IMR-90 (cell line): ENCODE measurements around the gene MAP7. TPM values are rescaled to one million over a fixed set of nuclear protein-coding genes. Genes with fewer than 3 reads are reported as not detected.

Source experiments
- ATAC-seq: fragments of 200-7000 bp; cut with Tn5 transposase; 2 replicates; pipeline ENCODE4 v1.9.1; 2020; ENCODE audit warnings: low read depth, mild to moderate bottlenecking, moderate library complexity
- BruUV-seq: library from RNA; stranded (reverse); fragments of 400-500 nt; replicated peaks from 2 replicates; lab custom pipeline; 2021; lab: Mats Ljungman, UMichigan
- CTCF ChIA-PET: fragments of 300-600 bp; formaldehyde crosslinking; extraction: SDS; loops from one replicate; lab custom pipeline; 2021; ENCODE audit warnings: antibody characterized with exemption; lab: Yijun Ruan, JAX
- POLR2A ChIA-PET: fragments of 300-600 bp; sonication (Branson Sonifier 250); formaldehyde crosslinking; loops from one replicate; lab custom pipeline; 2022; ENCODE audit warnings: antibody characterized with exemption; ENCODE audit not compliant: unreplicated experiment; lab: Charles Lee
- DNase-seq: peaks from one replicate; pipeline ENCODE4 v3.0.0; 2013
- H2AFZ ChIP-seq: replicated peaks from 2 replicates; pipeline ENCODE3; 2013; ENCODE audit warnings: low read length, mild to moderate bottlenecking; ENCODE audit not compliant: poor library complexity
- H2AK5ac ChIP-seq: 2 replicates; pipeline ENCODE4 v1.6.1; 2013; ENCODE audit warnings: low read depth, low read length, inconsistent platforms
- H2AK9ac ChIP-seq: replicated peaks from 2 replicates; pipeline ENCODE3; 2013; ENCODE audit warnings: mild to moderate bottlenecking, low read depth, low read length, moderate library complexity; ENCODE audit not compliant: poor library complexity
- H2BK120ac ChIP-seq: 2 replicates; pipeline ENCODE4 v1.6.1; 2013; ENCODE audit warnings: low read depth, low read length, inconsistent platforms
- H2BK15ac ChIP-seq: 3 replicates; pipeline ENCODE4 v1.6.1; 2013; ENCODE audit warnings: low read depth, low read length, inconsistent platforms
- H2BK20ac ChIP-seq: 2 replicates; pipeline ENCODE4 v1.6.1; 2013; ENCODE audit warnings: low read depth, mild to moderate bottlenecking, inconsistent platforms, low read length, moderate library complexity
- H2BK5ac ChIP-seq: 2 replicates; pipeline ENCODE4 v1.6.1; 2013; ENCODE audit warnings: mild to moderate bottlenecking, low read depth, low read length, inconsistent platforms; ENCODE audit not compliant: poor library complexity, severe bottlenecking
- H3K14ac ChIP-seq: replicated peaks from 2 replicates; pipeline ENCODE4 v1.6.1; 2013; ENCODE audit warnings: low read depth, low read length, inconsistent platforms
- H3K18ac ChIP-seq: 2 replicates; pipeline ENCODE4 v1.6.1; 2013; ENCODE audit warnings: low read depth, low read length, control low read depth
- H3K23ac ChIP-seq: 2 replicates; pipeline ENCODE4 v1.6.1; 2013; ENCODE audit warnings: low read depth, low read length, inconsistent platforms
- H3K27ac ChIP-seq: 2 replicates; pipeline ENCODE4 v1.5.1; 2013; ENCODE audit warnings: mild to moderate bottlenecking, control low read depth, low read length; ENCODE audit not compliant: insufficient read depth
- H3K27me3 ChIP-seq: 2 replicates; pipeline ENCODE4 v1.6.1; 2013; ENCODE audit warnings: low read length; ENCODE audit not compliant: control insufficient read depth, insufficient read depth
- H3K36me3 ChIP-seq: 2 replicates; pipeline ENCODE4 v1.6.1; 2013; ENCODE audit warnings: low read length, mixed read lengths; ENCODE audit not compliant: control insufficient read depth, insufficient read depth
- H3K4ac ChIP-seq: 2 replicates; pipeline ENCODE4 v1.6.1; 2013; ENCODE audit warnings: low read depth, low read length, inconsistent platforms
- H3K4me1 ChIP-seq: 2 replicates; pipeline ENCODE4 v1.6.1; 2013; ENCODE audit warnings: low read length, mixed read lengths; ENCODE audit not compliant: control insufficient read depth, insufficient read depth
- H3K4me2 ChIP-seq: 2 replicates; pipeline ENCODE4 v1.6.1; 2013; ENCODE audit warnings: low read depth, mild to moderate bottlenecking, control low read depth, low read length, moderate library complexity
- H3K4me3 ChIP-seq: 2 replicates; pipeline ENCODE4 v1.5.1; 2013; ENCODE audit warnings: low read depth, mild to moderate bottlenecking, control low read depth, low read length, moderate library complexity; ENCODE audit not compliant: insufficient read depth
- H3K56ac ChIP-seq: 2 replicates; pipeline ENCODE4 v1.6.1; 2013; ENCODE audit warnings: low read length, inconsistent platforms; ENCODE audit not compliant: insufficient read depth; ENCODE audit errors: extremely low read depth
- H3K79me1 ChIP-seq, 2 experiments: 2 replicates each; pipeline ENCODE4 v1.6.1; 2013; ENCODE audit warnings: low read length in 2 of 2, inconsistent platforms in 1 of 2, low read depth in 1 of 2
- H3K9ac ChIP-seq: 2 replicates; pipeline ENCODE4 v1.6.1; 2013; ENCODE audit warnings: low read depth, low read length, control low read depth
- H3K9me1 ChIP-seq: 2 replicates; pipeline ENCODE4 v1.6.1; 2013; ENCODE audit warnings: low read length, inconsistent platforms; ENCODE audit not compliant: insufficient read depth
- H3K9me3 ChIP-seq: 2 replicates; pipeline ENCODE4 v1.6.1; 2013; ENCODE audit warnings: low read length; ENCODE audit not compliant: control insufficient read depth, insufficient read depth
- H4K20me1 ChIP-seq: 2 replicates; pipeline ENCODE4 v1.6.1; 2013; ENCODE audit warnings: low read length, inconsistent platforms; ENCODE audit not compliant: insufficient read depth
- H4K5ac ChIP-seq: 2 replicates; pipeline ENCODE4 v1.6.1; 2013; ENCODE audit warnings: mild to moderate bottlenecking, low read depth, low read length, control low read depth
- H4K8ac ChIP-seq, 2 experiments: 2 replicates each; pipeline ENCODE4 v1.6.1; 2013; ENCODE audit warnings: low read depth in 2 of 2, low read length in 2 of 2, control low read depth in 1 of 2, inconsistent platforms in 1 of 2
- H4K91ac ChIP-seq: 2 replicates; pipeline ENCODE4 v1.6.1; 2013; ENCODE audit warnings: low read depth, low read length, inconsistent platforms; ENCODE audit not compliant: insufficient read depth
- BHLHE40 ChIP-seq: fragments of 150-350 bp; IDR thresholded peaks from 2 replicates; pipeline ENCODE4 v1.6.1; 2016; ENCODE audit warnings: mild to moderate bottlenecking, low read depth, low read length
- CEBPB ChIP-seq: IDR thresholded peaks from 2 replicates; pipeline ENCODE4 v1.6.1; 2012; ENCODE audit warnings: low read depth, low read length, improper control_type of control experiment
- CHD1 ChIP-seq: IDR thresholded peaks from 2 replicates; pipeline ENCODE4 v1.6.1; 2012; ENCODE audit warnings: low read depth, low read length, improper control_type of control experiment
- FOS ChIP-seq: fragments of 150-350 bp; IDR thresholded peaks from 2 replicates; pipeline ENCODE4 v1.6.1; 2016; ENCODE audit warnings: low read depth, low read length
- MAFK ChIP-seq: IDR thresholded peaks from 2 replicates; pipeline ENCODE4 v1.6.1; 2012; ENCODE audit warnings: low read depth, low read length, improper control_type of control experiment
- MAZ ChIP-seq: IDR thresholded peaks from 2 replicates; pipeline ENCODE4 v1.6.1; 2012; ENCODE audit warnings: low read depth, mild to moderate bottlenecking, low read length, improper control_type of control experiment, moderate library complexity, borderline replicate concordance
- MXI1 ChIP-seq: IDR thresholded peaks from 2 replicates; pipeline ENCODE4 v1.6.1; 2012; ENCODE audit warnings: low read depth, mild to moderate bottlenecking, low read length, moderate library complexity, borderline replicate concordance
- NFE2L2 ChIP-seq: fragments of 150-350 bp; IDR thresholded peaks from 2 replicates; pipeline ENCODE4 v1.6.1; 2016; ENCODE audit warnings: low read depth, mild to moderate bottlenecking, low read length
- POLR2A ChIP-seq: IDR thresholded peaks from 2 replicates; pipeline ENCODE4 v1.6.1; 2012; ENCODE audit warnings: mild to moderate bottlenecking, low read depth, low read length
- RAD21 ChIP-seq: IDR thresholded peaks from 2 replicates; pipeline ENCODE4 v1.6.1; 2012; ENCODE audit warnings: low read length, improper control_type of control experiment
- RCOR1 ChIP-seq: IDR thresholded peaks from 2 replicates; pipeline ENCODE4 v1.6.1; 2012; ENCODE audit warnings: mild to moderate bottlenecking, low read length, improper control_type of control experiment; ENCODE audit not compliant: insufficient replicate concordance
- RFX5 ChIP-seq: IDR thresholded peaks from 2 replicates; pipeline ENCODE4 v1.8.0; 2012; ENCODE audit warnings: low read depth, mild to moderate bottlenecking, low read length, moderate library complexity
- SMC3 ChIP-seq: fragments of 150-350 bp; IDR thresholded peaks from 2 replicates; pipeline ENCODE4 v1.6.1; 2016; ENCODE audit warnings: low read depth, mild to moderate bottlenecking, antibody characterized with exemption, low read length, moderate library complexity
- WGBS, 2 experiments: methylation state at CpG; one replicate each; pipeline versions ENCODE4 v1.1.5 to v1.1.7; 2013; ENCODE audit warnings: missing lambda C conversion rate in 2 of 2; ENCODE audit not compliant: insufficient read length in 1 of 2; ENCODE audit errors: extremely low coverage in 2 of 2; 5-methylcytosine and 5-hydroxymethylcytosine counted together
- dilution Hi-C: fragments of 300-500 bp; cut with HindIII; formaldehyde crosslinking; loops from one replicate; pipeline ENCODE4 v1.14.3; 2018; ENCODE audit warnings: low sequenced_read_pairs; ENCODE audit not compliant: unreplicated experiment
- in situ Hi-C: fragments of 300-500 bp; cut with MboI; formaldehyde crosslinking; loops from 3 replicates; pipeline ENCODE4 v1.14.3; 2019; ENCODE audit warnings: low sequenced_read_pairs, inconsistent platforms, mixed read lengths
- intact Hi-C: fragments of 100-400 bp; cut with micrococcal nuclease; formaldehyde crosslinking; loops from 2 replicates; pipeline ENCODE4 v1.10.0; 2022
- polyA plus RNA-seq, 3 experiments: library from polyadenylated mRNA; depleted of rRNA; stranded (reverse); fragments of >200 nt; gene quantifications; 2 replicates each; pipeline ENCODE4 v1.2.3, GENCODE V29; 2012; ENCODE audit warnings: low replicate concordance in 1 of 3
- total RNA-seq: library from RNA; depleted of rRNA; stranded (reverse); fragments of >200 nt; gene quantifications from 2 replicates; pipeline ENCODE4 v1.2.3, GENCODE V29; 2012
- TF ChIP-seq, protein P1 (sequence below): fragments of 150-350 bp; IDR thresholded peaks from 2 replicates; pipeline ENCODE4 v1.6.1; 2016; ENCODE audit warnings: low read depth, mild to moderate bottlenecking, low read length, moderate library complexity, borderline replicate concordance
- TF ChIP-seq, protein P2 (sequence below): fragments of 150-350 bp; IDR thresholded peaks from 2 replicates; pipeline ENCODE4 v1.6.1; 2017; ENCODE audit warnings: mild to moderate bottlenecking, antibody characterized with exemption, low read length, low read depth
- TF ChIP-seq, protein P3 (sequence below): conservative IDR thresholded peaks from 2 replicates; pipeline ENCODE4 v1.5.1; 2012; ENCODE audit warnings: mild to moderate bottlenecking, low read depth, low read length, improper control_type of control experiment

MAP7 gene
- total and polyA plus RNA-seq, 2 of the 4 experiments (the other 2 are of a cell fraction), result 0.19 to 0.36 TPM

- H2AFZ ChIP-seq, result no peak overlapping the region
- DNase-seq, result no peak
- no peak overlapping the region for H2AK9ac ChIP-seq
- no TSS peak for BruUV-seq
- no peak overlapping the region for H3K4me2 ChIP-seq
- H3K4me1 ChIP-seq, result peaks cover 8% of the 10 kb centered on the region
- no peak overlapping the region for H4K91ac ChIP-seq
- no peak overlapping the region for H2BK15ac ChIP-seq
- no peak overlapping the region for H3K14ac ChIP-seq
- ChIA-PET POLR2A (no interaction called here), CTCF (no interaction called here)
- no peak overlapping the region for H4K5ac ChIP-seq
- H3K36me3 ChIP-seq, result no peaks in the 10 kb centered on the region
- no peaks in the 10 kb centered on the region for H3K27me3 ChIP-seq
- no peak overlapping the region for H2BK120ac ChIP-seq
- H4K8ac ChIP-seq, result no peak overlapping the region
- no peak overlapping the region for H3K4me3 ChIP-seq
- H3K9me1 ChIP-seq, result peaks cover 13% of the 10 kb centered on the region
- dilution Hi-C loops (no loop called here), intact Hi-C loops (no loop called here), in situ Hi-C loops (no loop called here)
- no peak overlapping the region for H3K56ac ChIP-seq
- H3K79me1 ChIP-seq, result no peaks in the 10 kb centered on the region
- no peak overlapping the region for H2AK5ac ChIP-seq
- H3K27ac ChIP-seq, result no peak overlapping the region
- no peaks in the 10 kb centered on the region for H4K20me1 ChIP-seq
- H3K4ac ChIP-seq, result no peak overlapping the region
- H3K9me3 ChIP-seq, result no peaks in the 10 kb centered on the region
- no peak overlapping the region for H3K18ac ChIP-seq
- H3K9ac ChIP-seq, result no peak overlapping the region
- H3K23ac ChIP-seq, result no peak overlapping the region
- no peak overlapping the region for H2BK20ac ChIP-seq
- ATAC-seq, result no peak
- WGBS, 2 experiments, result no CpG with 5 or more reads among the region's 3 CpGs
- H2BK5ac ChIP-seq, result no peak overlapping the region
- TF ChIP-seq NFE2L2 (no peak), RFX5 (no peak), RAD21 (no peak), RCOR1 (no peak), BHLHE40 (no peak), MAZ (no peak), CEBPB (no peak), MXI1 (no peak), POLR2A (no peak), SMC3 (no peak), CHD1 (no peak), MAFK (no peak), FOS (no peak)
- TF ChIP-seq, protein P1, sequence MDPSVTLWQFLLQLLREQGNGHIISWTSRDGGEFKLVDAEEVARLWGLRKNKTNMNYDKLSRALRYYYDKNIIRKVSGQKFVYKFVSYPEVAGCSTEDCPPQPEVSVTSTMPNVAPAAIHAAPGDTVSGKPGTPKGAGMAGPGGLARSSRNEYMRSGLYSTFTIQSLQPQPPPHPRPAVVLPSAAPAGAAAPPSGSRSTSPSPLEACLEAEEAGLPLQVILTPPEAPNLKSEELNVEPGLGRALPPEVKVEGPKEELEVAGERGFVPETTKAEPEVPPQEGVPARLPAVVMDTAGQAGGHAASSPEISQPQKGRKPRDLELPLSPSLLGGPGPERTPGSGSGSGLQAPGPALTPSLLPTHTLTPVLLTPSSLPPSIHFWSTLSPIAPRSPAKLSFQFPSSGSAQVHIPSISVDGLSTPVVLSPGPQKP, result no peak
- TF ChIP-seq, protein P2, sequence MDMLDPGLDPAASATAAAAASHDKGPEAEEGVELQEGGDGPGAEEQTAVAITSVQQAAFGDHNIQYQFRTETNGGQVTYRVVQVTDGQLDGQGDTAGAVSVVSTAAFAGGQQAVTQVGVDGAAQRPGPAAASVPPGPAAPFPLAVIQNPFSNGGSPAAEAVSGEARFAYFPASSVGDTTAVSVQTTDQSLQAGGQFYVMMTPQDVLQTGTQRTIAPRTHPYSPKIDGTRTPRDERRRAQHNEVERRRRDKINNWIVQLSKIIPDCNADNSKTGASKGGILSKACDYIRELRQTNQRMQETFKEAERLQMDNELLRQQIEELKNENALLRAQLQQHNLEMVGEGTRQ, result no peak
- TF ChIP-seq, protein P3, sequence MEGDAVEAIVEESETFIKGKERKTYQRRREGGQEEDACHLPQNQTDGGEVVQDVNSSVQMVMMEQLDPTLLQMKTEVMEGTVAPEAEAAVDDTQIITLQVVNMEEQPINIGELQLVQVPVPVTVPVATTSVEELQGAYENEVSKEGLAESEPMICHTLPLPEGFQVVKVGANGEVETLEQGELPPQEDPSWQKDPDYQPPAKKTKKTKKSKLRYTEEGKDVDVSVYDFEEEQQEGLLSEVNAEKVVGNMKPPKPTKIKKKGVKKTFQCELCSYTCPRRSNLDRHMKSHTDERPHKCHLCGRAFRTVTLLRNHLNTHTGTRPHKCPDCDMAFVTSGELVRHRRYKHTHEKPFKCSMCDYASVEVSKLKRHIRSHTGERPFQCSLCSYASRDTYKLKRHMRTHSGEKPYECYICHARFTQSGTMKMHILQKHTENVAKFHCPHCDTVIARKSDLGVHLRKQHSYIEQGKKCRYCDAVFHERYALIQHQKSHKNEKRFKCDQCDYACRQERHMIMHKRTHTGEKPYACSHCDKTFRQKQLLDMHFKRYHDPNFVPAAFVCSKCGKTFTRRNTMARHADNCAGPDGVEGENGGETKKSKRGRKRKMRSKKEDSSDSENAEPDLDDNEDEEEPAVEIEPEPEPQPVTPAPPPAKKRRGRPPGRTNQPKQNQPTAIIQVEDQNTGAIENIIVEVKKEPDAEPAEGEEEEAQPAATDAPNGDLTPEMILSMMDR, result no peak
These were observed 151.8 kb downstream of the MAP7 start for GRCh38 chr6:136398453-136398852.
